ENCODE data around the gene FRG2B.
"Not testable (repeated sequence)": the region's sequence is repeated elsewhere in the genome, so short reads cannot be mapped to it uniquely, and the experiment has no call there.

GRCh38 chr10:133657276-133657675, 30.7 kb upstream of the FRG2B start:
- not testable (repeated sequence) for TF ChIP-seq CTCF (IDR thresholded peaks at IDR 0.05; ENCODE audit: insufficient read depth, low read depth, low read length); EZH2 (IDR thresholded peaks at IDR 0.05; ENCODE audit: insufficient read depth, low read length)

Data from astrocyte (in vitro differentiated cells and primary cell).